Neural progenitor cell (in vitro differentiated cells): Measurements from ENCODE around the gene TRAM2. TPM values are rescaled to one million over a fixed set of nuclear protein-coding genes. Genes with fewer than 3 reads are reported as not detected.

ENCODE experiments used
- DNase-seq: peaks from one replicate; pipeline ENCODE4 v3.0.0-alpha.2; 2016; ENCODE audit warnings: low spot score
- H2AFZ ChIP-seq: fragments of 200-600 bp; sonication (generic); replicated peaks from 2 replicates; pipeline ENCODE4 v1.6.1; 2016; ENCODE audit warnings: antibody characterized with exemption
- H3F3A ChIP-seq: fragments of 200-600 bp; sonication (generic); 2 replicates; pipeline ENCODE4 v1.6.1; 2016; ENCODE audit warnings: antibody characterized with exemption, low read depth
- H3K27ac ChIP-seq: fragments of 200-600 bp; sonication (generic); 2 replicates; pipeline ENCODE4 v1.5.1; 2016; ENCODE audit warnings: mild to moderate bottlenecking
- H3K27me3 ChIP-seq: fragments of 200-600 bp; sonication (generic); 2 replicates; pipeline ENCODE4 v1.6.1; 2016; ENCODE audit warnings: mild to moderate bottlenecking, moderate library complexity
- H3K36me3 ChIP-seq: fragments of 200-600 bp; sonication (generic); 2 replicates; pipeline ENCODE4 v1.5.1; 2016
- H3K4me1 ChIP-seq: fragments of 200-600 bp; sonication (generic); 2 replicates; pipeline ENCODE4 v1.6.1; 2016; ENCODE audit warnings: mixed run types
- H3K4me2 ChIP-seq: fragments of 200-600 bp; sonication (generic); 2 replicates; pipeline ENCODE4 v1.6.1; 2016
- H3K4me3 ChIP-seq: fragments of 200-600 bp; sonication (generic); 2 replicates; pipeline ENCODE4 v1.5.1; 2016
- H3K79me2 ChIP-seq: fragments of 200-600 bp; sonication (generic); 2 replicates; pipeline ENCODE4 v1.6.1; 2016; ENCODE audit warnings: low read depth
- H3K9ac ChIP-seq: fragments of 200-600 bp; sonication (generic); 2 replicates; pipeline ENCODE4 v1.6.1; 2016
- H3K9me3 ChIP-seq: fragments of 200-600 bp; sonication (generic); 2 replicates; pipeline ENCODE4 v1.5.1; 2016; ENCODE audit warnings: low read depth
- H4K20me1 ChIP-seq: fragments of 200-600 bp; sonication (generic); 2 replicates; pipeline ENCODE4 v1.6.1; 2016; ENCODE audit warnings: low read depth
- H3K27ac Mint-ChIP-seq: 3 replicates; pipeline ENCODE4 v1.8.0; 2021; ENCODE audit warnings: mixed read lengths
- H3K27me3 Mint-ChIP-seq: 2 replicates; pipeline ENCODE4 v1.8.0; 2022; ENCODE audit warnings: low read depth, mild to moderate bottlenecking, inconsistent platforms, moderate library complexity, mixed read lengths; ENCODE audit not compliant: insufficient read depth
- H3K36me3 Mint-ChIP-seq: 3 replicates; pipeline ENCODE4 v1.8.0; 2021; ENCODE audit warnings: mixed read lengths
- H3K4me1 Mint-ChIP-seq: 3 replicates; pipeline ENCODE4 v1.8.0; 2021; ENCODE audit warnings: mixed read lengths
- H3K4me3 Mint-ChIP-seq: 3 replicates; pipeline ENCODE4 v1.8.0; 2021; ENCODE audit warnings: mild to moderate bottlenecking, moderate library complexity, mixed read lengths
- H3K9me3 Mint-ChIP-seq: 3 replicates; pipeline ENCODE4 v1.8.0; 2020; ENCODE audit warnings: mixed read lengths
- CTCF ChIP-seq: fragments of 200-600 bp; sonication (generic); IDR thresholded peaks from 2 replicates; pipeline ENCODE4 v1.5.1; 2017; ENCODE audit warnings: antibody characterized with exemption, mild to moderate bottlenecking
- EZH2 ChIP-seq: fragments of 200-600 bp; sonication (generic); IDR thresholded peaks from 2 replicates; pipeline ENCODE4 v1.6.1; 2017; ENCODE audit warnings: antibody characterized with exemption, mild to moderate bottlenecking, moderate library complexity
- EZH2phosphoT487 ChIP-seq: fragments of 200-600 bp; sonication (generic); IDR thresholded peaks from 2 replicates; pipeline ENCODE4 v1.6.1; 2017; ENCODE audit warnings: antibody characterized with exemption
- total RNA-seq: library from RNA; depleted of rRNA; stranded (reverse); fragments of >200 nt; gene quantifications from 2 replicates; pipeline ENCODE4 v1.2.3, GENCODE V29; 2015; ENCODE audit warnings: low replicate concordance

Gene TRAM2
- total RNA-seq, 1 donor from 2014 or later, result 12.3 TPM

GRCh38 chr6:52483671-52484003 lies 93.2 kb downstream of the TRAM2 start:
- Mint-ChIP-seq H3K9me3 (no peaks in the 10 kb centered on the region), H3K27me3 (no peaks in the 10 kb centered on the region), H3K36me3 (peaks cover 29% of the 10 kb centered on the region), H3K4me1 (no peaks in the 10 kb centered on the region), H3K4me3 (no peak overlapping the region), H3K27ac (no peak overlapping the region)
- Histone ChIP-seq H3K27me3 (no peaks in the 10 kb centered on the region), H3K36me3 (no peaks in the 10 kb centered on the region), H3K4me3 (no peak overlapping the region), H3K27ac (no peak overlapping the region), H3K9me3 (no peaks in the 10 kb centered on the region), H3K9ac (no peak overlapping the region), H4K20me1 (no peaks in the 10 kb centered on the region), H3K79me2 (no peaks in the 10 kb centered on the region), H3F3A (no peaks in the 10 kb centered on the region), H3K4me1 (no peaks in the 10 kb centered on the region), H3K4me2 (no peak overlapping the region), H2AFZ (no peak overlapping the region)
- no peak for TF ChIP-seq EZH2
- TF ChIP-seq CTCF, result no peak
- no peak for TF ChIP-seq EZH2phosphoT487
- DNase-seq, result no peak

DNA sequence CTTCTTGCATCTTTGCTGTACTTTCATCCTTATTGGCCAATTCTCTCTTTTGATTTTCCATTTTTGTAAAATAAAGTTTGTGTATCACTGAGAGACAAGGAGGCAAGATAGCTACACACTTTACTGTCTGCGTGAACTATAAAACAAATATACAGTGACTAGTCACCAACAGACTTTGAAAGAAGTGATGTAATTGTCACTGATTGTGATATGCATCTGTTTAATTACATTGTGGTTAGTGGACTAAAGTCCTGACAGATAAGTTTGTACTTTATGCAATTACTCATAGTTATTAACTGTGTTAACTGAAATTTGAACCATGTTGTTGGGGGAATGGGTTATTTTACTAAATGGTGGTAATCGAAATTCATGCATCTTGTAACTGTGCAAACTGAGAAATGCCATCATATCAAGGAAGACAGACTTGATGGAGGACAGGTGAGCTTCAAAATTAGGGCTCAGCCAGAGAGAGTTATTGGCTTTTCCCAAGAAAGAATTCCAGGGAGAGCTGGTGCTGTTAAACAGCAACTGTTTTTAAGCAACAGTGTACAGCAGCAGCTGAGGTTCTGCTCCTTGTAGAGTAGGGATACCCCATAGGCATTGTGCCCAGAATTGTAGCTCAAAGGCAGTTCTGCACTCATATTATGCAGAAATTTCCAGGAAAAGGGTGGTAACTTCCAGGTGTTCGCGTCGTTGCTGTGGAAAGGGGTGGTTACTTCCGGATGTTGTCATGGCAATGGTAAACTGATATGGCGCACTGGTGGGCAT lies 93.8 kb downstream of the TRAM2 start:
- Histone ChIP-seq H4K20me1 (no peaks in the 10 kb centered on the region), H3K4me3 (no peak overlapping the region), H3K4me1 (no peaks in the 10 kb centered on the region), H3K27ac (no peak overlapping the region), H3K4me2 (no peak overlapping the region), H3K79me2 (no peaks in the 10 kb centered on the region), H3F3A (no peaks in the 10 kb centered on the region), H3K36me3 (no peaks in the 10 kb centered on the region), H2AFZ (no peak overlapping the region), H3K9me3 (no peaks in the 10 kb centered on the region), H3K9ac (no peak overlapping the region), H3K27me3 (no peaks in the 10 kb centered on the region)
- no peaks in the 10 kb centered on the region for H3K4me1 Mint-ChIP-seq
- no peak overlapping the region for H3K4me3 Mint-ChIP-seq
- peaks cover 31% of the 10 kb centered on the region for H3K36me3 Mint-ChIP-seq
- H3K9me3 Mint-ChIP-seq, result no peaks in the 10 kb centered on the region
- H3K27me3 Mint-ChIP-seq, result no peaks in the 10 kb centered on the region
- DNase-seq, result no peak
- no peak overlapping the region for H3K27ac Mint-ChIP-seq
- TF ChIP-seq EZH2phosphoT487 (no peak), CTCF (no peak), EZH2 (no peak)

- Histone ChIP-seq H2AFZ (no peak overlapping the region), H3K9me3 (no peaks in the 10 kb centered on the region), H3F3A (no peaks in the 10 kb centered on the region), H4K20me1 (no peaks in the 10 kb centered on the region), H3K4me2 (no peak overlapping the region), H3K79me2 (no peaks in the 10 kb centered on the region), H3K27ac (no peak overlapping the region), H3K9ac (no peak overlapping the region), H3K27me3 (no peaks in the 10 kb centered on the region), H3K4me3 (no peak overlapping the region), H3K36me3 (no peaks in the 10 kb centered on the region), H3K4me1 (no peaks in the 10 kb centered on the region)
- Mint-ChIP-seq H3K9me3 (no peaks in the 10 kb centered on the region), H3K36me3 (peaks cover 22% of the 10 kb centered on the region), H3K27me3 (no peaks in the 10 kb centered on the region), H3K27ac (no peak overlapping the region), H3K4me1 (no peaks in the 10 kb centered on the region), H3K4me3 (no peak overlapping the region)
- TF ChIP-seq CTCF (no peak), EZH2phosphoT487 (no peak), EZH2 (no peak)
- DNase-seq, result no peak
These were observed 101.6 kb downstream of the TRAM2 start for GRCh38 chr6:52475307-52475706.
